GM19240 (cell line): ENCODE data around the gene ZMAT5.

Source experiments
- DNase-seq: peaks from one replicate; pipeline ENCODE4 v3.0.0; 2011; ENCODE audit warnings: low spot score; ENCODE audit not compliant: insufficient read length

The ZMAT5 gene, protein sequence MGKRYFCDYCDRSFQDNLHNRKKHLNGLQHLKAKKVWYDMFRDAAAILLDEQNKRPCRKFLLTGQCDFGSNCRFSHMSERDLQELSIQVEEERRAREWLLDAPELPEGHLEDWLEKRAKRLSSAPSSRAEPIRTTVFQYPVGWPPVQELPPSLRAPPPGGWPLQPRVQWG

DNA sequence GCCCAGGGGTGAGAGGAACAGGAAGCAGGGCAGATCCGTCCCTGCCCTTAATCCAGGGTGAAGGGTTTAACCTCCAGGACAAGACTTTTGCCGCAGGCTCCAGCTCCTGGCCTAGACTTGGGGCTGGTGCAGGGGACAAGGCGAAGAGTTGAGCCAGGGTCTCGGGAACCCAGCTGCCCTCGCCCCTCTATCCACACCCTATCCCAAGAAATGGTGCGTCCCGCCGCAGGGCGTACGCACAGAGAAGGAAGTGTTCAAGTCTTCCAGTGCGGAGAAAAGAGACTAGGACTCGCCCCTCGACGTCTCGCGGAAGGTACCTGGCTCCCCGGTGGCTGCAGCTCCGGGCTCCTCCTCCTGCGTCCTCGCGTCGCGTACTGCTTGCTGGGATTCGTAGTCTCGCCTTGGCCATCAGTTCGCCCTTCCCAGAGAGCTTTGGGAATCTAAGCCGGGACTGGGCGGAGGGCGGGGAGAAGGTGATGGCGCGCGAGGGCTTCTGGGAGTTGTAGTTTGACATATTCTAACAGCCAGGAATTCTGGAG is at the start of gene ZMAT5:
Gene ZMAT5 (minus strand): TSS at position 376 of the 539 bp plus-strand sequence. CDS start 18,463 bp downstream, outside the sequence.
- DNase-seq = peak; percentile 99

DNA sequence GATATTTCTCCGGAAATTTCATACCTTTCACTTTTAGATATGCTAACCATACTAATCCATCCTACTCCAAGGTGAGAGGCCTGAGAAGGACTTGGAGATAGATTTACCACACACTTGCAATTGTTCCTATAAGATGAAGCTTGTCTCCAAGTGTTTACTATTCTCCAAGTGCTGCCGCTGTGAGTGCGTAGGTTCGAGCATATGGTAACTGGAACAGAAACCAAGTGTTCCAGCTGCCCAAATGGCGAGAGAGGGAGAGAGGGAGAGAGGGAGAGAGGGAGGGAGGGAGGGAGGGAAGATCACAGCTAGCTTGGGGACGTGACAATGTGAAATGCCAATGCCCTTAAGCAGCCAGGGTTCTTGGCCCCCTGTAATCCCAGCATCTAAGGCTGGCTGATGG is 49.7 kb upstream of the ZMAT5 start:
- DNase-seq = no peak

DNA sequence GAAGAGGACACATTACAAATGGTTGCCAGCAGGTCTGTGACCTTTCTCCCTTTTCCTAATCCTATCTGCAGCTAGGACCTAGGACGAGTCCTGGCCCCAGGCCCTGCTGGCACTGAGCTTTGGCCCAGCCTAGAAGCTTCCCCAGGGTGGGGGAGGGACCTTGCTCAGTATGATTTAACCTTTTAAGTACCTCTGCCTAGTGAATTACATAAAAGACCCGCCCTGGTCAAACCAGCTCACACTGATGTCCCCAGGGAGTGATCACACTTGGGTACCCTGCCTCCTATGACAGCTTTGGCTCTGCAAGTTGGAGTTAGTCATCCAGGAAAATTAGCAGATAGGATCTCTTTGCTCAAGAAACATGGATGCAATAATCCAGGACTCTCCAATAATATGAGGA is 49.3 kb upstream of the ZMAT5 start:
- no peak for DNase-seq

DNA sequence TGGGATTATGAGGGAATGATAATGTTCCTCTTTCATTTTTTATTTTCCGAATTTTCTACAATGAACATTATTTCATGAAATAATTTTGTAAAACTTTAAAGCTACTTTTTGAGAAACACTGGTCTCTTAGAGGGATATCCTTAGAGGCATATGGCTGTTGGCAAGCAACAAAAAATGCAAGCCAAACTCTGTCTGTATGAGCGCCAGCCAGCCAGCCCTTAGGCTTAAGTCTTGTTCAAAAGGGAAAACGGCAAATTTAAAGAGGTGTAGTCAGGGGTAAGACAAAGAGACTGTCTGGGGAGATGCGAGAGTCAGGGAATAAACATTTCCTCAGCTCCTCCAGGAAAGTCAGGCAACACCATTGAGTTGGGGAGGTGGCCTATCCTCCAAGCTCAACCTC is 48.8 kb upstream of the ZMAT5 start:
- DNase-seq = no peak

DNA sequence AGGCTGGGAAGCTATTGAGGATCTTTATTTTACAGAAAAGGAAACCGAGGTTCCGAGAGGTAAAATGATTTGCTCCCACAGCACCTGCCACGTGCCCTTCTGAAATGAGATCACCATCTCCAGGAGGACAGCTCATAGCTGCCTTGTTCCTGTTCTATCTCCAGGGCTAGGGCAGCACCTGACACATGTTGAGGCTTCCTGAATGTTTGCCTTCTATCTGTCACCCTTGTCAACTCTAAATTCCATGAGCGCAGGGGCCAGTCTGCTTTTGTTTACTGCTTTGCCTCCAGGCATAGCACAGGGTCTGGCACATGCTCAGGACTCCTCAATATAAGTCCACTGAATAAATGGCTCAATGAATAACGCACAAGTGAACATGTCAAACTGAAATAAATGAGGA is 47.2 kb upstream of the ZMAT5 start:
- DNase-seq = no peak

DNA sequence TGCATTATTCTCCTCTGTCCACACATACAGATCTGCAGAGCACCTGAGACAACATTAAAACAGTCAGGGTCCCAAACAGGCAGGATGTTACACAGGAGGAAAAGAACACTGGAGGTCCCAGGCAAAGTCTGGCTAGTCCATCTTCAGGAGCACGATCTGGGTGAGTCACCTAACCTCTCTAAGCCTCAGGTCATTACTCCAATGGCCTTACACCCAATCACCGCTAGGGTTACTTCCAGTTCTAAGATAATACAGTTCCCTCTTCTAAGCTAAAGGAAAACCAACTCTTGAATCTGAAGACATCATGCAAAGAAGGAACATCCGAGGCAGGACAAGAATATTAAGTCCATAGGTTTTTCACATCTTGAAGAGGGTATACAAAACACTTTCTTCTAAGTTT is 46.8 kb upstream of the ZMAT5 start:
- DNase-seq = no peak

DNA sequence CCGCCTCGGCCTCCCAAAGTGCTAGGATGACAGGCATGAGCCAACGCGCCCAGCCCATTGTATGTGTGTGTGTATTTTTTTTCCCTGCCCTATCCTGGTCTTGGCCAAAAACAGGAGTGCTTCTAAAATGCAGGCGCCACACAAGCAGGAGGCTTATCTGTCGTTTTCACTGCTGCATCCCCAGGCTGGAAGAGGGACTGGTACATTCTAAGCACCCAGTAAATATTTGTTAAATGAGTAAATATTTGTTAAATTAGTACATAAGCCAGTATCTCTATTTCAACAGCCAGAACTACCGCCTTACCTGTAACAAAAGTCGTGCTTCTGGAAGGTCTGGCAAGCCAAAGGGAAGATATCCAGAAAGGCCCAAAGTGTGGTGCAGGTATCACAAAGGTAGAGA is 46.3 kb upstream of the ZMAT5 start:
- DNase-seq = no peak

DNA sequence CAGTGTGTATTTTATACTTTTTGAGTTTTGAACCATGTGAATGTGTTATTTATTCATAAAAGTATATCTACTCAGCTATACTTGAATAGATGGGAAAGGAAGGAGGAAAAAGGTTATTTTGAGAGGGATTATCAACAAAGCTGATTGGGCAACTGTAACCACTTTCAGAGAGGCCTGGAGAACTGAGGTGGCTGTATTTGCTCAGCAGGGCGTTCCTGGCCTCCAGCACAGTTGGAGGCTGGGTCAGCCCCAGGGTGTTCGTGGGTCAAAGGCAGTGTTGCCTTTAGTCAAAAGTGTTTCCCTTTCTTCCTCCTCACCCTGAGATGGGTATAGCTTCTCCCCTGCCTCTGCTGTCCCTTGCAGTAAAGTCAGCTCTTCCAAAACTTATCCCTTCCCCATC is 44.6 kb upstream of the ZMAT5 start:
- DNase-seq = no peak

DNA sequence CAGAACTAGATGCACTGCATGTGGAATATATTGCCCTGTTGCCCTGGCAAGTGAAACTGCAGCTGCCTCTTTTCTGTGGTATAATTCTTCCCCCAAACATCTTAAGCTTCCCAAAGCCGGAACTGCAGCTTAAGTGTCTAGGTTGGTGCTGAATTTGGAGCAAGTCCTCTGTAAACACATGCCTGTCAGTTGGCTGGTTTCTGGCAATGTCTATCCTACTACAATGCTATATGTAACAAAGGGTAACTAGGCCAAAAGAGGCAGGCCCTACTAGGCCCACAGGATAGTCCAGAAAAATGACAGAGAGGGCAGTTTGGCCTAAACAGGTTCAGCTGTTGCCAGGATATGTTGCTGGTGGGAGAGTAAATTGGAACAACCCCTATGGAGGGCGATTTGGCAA is 43.4 kb upstream of the ZMAT5 start:
- DNase-seq = no peak

DNA sequence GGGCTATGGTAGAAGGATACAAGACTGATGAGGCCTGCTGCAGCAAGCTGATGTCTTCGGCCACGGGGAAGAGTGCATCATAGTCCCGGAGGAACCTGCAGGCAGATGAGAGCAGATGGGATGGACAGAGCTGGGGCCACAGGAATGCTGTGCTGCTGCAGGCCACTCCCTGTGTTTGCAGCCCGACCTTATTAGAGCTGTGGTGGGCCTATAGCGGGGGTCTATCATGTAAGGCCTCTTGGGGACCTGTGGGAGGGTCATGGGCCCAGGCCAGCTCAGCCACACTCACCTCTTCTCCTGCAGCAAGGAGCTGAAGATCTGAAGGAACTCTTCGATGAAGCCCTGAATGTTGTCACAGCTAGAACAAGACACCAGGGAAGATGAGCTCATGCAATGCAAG is 39.4 kb upstream of the ZMAT5 start:
- DNase-seq = no peak

DNA sequence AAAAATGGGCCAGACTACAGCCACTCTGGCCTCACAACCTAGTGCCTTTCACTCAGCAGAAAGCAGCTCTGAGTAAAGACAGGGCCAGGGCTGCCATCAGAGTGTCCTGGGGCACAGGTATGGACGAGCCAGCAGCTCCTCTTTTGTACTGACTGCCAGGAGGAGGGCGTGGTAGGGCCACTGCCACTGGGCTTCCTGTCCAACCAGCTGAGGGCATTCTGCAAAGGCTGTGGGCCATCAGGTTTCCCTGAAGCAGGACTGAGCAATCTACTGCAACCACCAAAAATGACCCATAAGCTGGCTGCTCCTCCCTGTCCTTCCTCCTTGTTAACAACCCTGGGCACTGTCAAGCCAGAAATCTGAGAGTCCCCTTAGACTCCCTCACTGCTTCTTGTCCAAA is 38.2 kb upstream of the ZMAT5 start:
- no peak for DNase-seq

DNA sequence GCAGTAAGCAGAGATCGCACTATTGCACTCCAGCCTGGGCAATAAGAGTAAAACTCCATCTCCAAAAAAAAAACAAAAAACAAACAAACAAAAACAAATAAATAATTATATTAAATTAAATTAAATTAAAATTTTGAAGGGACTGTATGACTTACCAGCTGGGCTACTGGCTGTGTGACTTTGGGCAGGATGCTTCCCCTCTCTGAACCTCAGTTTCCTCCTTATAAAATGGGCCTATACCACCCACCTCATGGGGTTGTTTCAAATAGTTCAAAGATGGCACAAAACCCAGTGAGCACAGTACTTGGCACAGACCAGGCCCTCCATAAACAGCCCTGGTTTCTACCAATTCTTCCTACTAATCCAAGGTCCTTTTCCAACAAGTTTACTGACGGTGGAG is 36.4 kb upstream of the ZMAT5 start:
- no peak for DNase-seq

DNA sequence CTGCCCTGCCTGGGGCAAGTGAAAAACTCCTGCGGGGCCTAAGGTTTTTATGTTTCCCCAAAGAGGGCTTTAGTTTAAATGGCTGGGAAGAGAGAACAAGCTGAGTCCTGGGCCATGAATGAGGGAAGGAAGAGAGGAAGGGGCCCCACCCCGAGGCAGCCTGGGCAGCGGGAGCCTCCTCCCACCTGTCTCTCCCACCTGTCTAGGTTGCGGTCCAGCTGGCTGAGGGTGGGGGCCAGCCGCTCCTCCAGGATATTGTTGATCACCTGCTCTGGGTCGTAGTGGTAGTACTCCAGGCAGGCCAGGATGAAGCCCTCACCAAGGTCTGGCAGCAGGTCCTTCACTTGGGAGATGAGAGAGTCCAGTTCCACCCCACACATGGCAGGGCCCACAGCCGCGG is 35.0 kb upstream of the ZMAT5 start:
- no peak for DNase-seq

DNA sequence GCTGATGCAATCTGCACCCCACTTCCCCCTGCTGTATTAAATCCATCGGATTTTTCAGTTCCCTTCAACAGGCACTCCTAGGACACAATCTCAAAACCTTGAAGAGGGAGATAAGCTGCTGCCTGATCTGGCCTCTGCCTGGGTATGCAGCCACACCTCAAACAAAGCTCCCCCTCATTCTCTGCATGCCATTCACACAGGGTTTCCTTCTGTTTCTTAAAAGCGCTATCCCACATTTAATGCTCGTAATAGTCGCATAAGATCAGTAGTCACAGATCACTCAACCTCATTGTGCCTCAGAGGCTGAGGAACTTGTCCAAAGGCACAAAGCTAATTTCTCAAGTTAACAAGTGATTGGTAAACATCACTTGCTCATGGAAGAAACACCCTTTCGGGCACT is 34.3 kb upstream of the ZMAT5 start:
- DNase-seq = no peak

DNA sequence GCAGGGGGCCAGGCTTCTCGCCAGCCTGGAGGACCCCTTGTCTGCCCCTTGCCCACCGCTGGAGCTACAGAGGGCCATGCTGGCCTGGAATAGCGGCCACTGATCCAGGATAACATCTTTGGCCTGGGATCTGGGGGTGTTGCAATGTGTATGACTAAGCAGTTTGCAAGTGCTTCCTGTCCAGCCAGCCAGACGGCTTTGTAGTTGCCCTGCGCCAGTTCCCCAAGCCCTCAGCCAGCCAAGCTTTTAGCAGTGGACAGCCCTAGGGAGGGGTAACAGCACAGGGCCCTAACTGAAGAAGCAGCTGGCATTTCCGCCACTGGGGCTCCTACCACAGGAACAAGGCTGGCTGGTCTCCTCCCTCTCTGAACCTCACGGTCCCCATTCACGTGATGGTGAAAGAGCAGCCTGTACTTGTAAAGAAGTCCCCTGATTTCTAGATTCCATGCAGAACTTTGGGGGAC is 32.4 kb upstream of the ZMAT5 start:
- DNase-seq = no peak

DNA sequence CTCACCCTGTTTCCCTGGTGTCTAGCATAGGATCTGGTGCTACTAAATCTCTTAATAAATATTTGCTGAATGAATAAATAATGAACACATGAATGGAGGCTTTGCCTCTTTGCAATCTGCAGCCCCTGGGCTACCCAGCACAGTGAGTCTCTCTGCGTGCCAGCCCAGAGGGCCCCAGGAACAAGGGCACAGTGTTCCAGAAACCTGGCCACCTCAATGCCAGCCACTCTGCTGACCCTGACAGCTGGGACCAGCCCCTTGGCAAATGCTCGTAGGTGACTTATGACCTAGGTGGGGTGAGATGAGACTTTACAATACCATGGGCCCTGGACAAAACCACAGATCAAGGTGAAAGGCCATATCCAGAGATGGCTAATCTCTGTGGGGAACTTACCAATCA is 32.0 kb upstream of the ZMAT5 start:
- DNase-seq = no peak

DNA sequence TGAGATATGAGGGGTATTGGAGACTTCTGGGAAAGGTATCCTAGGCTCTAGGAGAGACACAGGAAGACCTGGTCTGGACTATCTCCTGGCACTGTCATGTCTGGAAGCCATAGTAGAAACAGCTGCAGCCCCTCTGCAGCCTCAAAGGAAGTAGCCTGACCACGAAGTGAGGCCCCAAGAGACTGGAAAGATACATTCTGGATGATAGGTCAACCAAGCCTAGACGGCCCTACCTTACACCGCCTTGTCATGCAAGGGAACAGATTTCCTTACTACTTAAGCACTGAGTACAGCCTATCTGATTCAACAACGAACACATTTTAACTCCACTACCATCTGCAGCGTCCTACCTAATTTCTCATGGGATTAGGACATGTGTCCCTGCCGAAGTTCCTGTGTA is 31.5 kb upstream of the ZMAT5 start:
- no peak for DNase-seq

DNA sequence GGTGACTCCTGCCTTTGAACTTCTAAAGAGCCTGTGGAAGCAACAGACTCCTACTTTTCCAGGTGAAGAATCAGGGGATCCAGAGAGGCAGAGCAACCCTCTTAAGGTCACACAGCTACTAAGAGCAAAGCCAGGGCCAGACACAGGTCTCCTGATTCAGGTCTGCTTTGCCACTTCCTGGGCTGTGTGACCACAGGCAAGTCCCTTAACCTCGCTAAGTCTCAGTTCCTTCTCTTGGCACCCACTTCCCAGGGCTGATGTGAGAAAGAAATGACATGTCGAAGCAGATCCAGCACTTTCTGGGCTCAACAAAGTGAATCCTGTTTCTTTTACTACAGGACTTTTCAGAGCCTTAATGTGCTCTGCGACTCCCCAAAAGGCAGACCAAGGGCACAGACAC is 30.5 kb upstream of the ZMAT5 start:
- no peak for DNase-seq

DNA sequence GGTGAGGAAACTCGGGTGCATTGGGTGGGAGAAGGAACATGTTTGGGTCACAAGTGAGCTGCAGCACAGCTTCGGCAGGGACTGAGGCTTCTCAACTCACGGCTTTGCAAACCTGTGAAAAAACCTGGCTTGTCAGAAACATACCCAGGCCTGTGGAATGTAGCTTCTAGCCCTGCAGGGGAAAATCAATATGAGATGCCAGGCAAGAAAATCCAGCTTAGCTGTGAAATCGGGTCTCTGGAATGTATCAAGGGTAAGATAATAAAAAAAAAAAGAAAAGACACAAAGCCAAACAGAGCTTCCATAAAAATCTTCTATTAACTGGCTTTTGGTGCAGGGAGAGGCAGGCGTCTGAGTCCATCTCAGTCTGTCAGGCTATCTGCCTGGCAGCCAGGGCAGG is 28.9 kb upstream of the ZMAT5 start:
- no peak for DNase-seq

DNA sequence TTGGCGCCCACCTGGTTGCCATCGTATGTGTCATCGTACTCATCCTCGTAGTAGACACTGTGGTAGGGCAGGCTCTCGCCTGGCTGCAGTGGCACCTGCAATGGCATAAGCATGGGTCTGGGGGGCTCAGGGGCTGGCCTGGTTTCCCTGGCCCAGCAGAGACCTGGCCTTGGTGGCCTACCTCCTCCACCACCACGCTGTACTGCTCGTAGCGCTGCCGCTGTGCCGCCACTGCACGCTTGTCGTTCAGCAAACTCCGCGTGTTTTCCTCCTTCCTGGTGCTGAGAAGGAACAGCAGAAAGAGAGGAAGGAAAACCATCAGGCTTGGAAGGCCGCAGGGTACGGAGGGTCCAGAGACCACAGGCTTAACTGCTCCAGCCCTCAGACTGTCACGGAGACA is 26.6 kb upstream of the ZMAT5 start:
- no peak for DNase-seq

DNA sequence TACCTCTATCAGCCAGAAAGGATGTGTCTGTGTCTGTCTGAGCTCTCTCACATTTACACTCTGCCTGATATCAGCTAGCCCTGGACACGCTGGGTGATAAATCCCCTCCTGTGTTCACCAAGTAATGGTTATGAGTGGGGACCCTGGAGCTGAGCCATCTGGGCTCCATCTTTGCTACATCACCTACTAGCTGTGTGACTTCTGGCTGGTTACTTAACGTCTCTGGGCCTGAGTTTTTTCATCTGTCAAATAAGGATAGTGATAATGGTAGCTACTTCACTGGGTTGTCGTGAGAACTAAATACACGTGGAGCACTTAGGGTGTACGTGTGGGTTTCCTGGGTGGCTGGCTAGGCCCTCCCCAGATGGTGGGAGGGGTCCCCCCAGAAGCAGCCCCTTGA is 23.3 kb upstream of the ZMAT5 start:
- no peak for DNase-seq

DNA sequence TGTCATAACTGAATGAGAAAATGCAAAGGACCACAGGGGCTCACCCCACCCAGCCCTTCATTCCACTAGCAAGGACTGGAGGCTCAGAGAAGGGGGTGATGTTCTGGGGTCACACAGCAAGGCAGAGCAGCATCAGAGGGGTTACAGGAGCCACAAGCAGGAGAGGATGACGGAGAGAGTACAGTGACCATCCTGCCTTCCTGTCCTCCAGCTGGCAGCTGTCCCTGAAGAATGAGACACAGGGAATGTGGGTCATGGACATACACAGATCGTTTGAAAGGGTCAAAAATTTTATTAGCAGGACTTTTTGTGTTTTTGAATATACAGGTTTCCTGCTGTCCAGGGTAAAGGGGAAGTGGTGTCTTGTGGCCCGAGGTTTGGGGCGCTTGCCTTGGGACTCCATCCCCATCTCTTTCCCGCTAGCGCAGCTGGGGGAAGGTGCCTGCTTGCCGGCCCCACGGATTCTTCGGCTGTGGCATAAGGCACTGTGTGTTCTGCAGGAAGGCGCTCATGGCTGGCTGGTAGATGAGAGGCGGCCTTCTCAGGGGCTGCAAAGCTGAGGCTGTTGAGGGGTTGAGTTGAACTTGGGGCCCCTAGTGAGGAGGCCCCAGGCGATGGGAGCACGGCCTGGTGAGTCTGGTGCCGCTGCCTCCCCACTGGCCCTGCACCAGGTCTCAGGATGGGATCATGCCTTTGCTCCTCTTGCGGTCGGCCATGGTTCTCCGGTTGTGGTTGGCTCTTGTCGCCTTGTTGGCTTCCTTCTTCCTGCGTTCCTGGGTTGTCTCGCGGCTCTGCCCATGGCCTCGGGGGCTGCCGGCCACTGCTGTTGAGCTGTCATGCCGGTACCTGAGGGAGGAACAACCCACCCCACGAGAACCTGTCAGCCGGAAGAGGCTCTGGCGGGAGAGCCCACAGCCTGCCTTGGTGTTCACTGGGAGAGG is 21.8 kb upstream of the ZMAT5 start:
- no peak for DNase-seq
